Psoas muscle (tissue), 8 donors: Measurements from ENCODE around the gene GPR151. TPM values are rescaled to one million over a fixed set of nuclear protein-coding genes. Genes with fewer than 3 reads are reported as not detected.

Experiments used
- ATAC-seq, 4 donors: fragments of 200-7000 bp; cut with Tn5 transposase; one replicate each; pipeline ENCODE4 v1.9.1; 2020; ENCODE audit warnings: moderate library complexity in 3 of 4, mild to moderate bottlenecking in 2 of 4
- DNase-seq, 2 donors: peaks; one replicate each; pipeline ENCODE4 v3.0.0-alpha.2; 2020
- H3K27ac ChIP-seq: fragments of 200-600 bp; one replicate; pipeline ENCODE4 v1.8.0; 2022
- H3K27me3 ChIP-seq, 3 donors: fragments of 200-600 bp in 1 of 3; one replicate each; pipeline versions ENCODE4 v1.6.1 to v1.8.0; 2013 to 2022; ENCODE audit warnings: low read length in 2 of 3, mild to moderate bottlenecking in 2 of 3, moderate library complexity in 1 of 3; ENCODE audit not compliant: insufficient read depth in 3 of 3
- H3K36me3 ChIP-seq, 2 donors: fragments of 200-600 bp in 1 of 2; one replicate each; pipeline versions ENCODE4 v1.6.1 to v1.8.0; 2013 to 2022; ENCODE audit warnings: low read depth in 1 of 2, mild to moderate bottlenecking in 1 of 2, moderate library complexity in 1 of 2; ENCODE audit not compliant: insufficient read depth in 1 of 2
- H3K4me1 ChIP-seq: fragments of 200-600 bp; one replicate; pipeline ENCODE4 v1.8.0; 2022
- H3K4me3 ChIP-seq: fragments of 200-600 bp; one replicate; pipeline ENCODE4 v1.8.0; 2022; ENCODE audit warnings: mild to moderate bottlenecking
- H3K9me3 ChIP-seq: fragments of 200-600 bp; one replicate; pipeline ENCODE4 v1.8.0; 2022
- CTCF ChIP-seq: fragments of 200-600 bp; IDR thresholded peaks from one replicate; pipeline ENCODE4 v1.8.0; 2022; ENCODE audit warnings: antibody characterized with exemption
- WGBS, 3 donors: extraction: QIAGEN DNeasy Blood & Tissue Kit; methylation state at CpG; one replicate each; pipeline versions ENCODE4 v1.1.6 to v1.1.7; 2013; 5-methylcytosine and 5-hydroxymethylcytosine counted together
- intact Hi-C, 2 donors: fragments of 100-400 bp; cut with DNase I; formaldehyde crosslinking; loops; one replicate each; pipeline versions ENCODE4 v1.11.0 to v1.14.2; 2022
- polyA plus RNA-seq, 3 donors: library from polyadenylated mRNA; stranded (reverse); fragments of 200-250 nt; gene quantifications; one replicate each; pipeline ENCODE4 v1.2.3, GENCODE V29; 2013
- total RNA-seq, 4 donors: library from RNA; stranded (reverse); fragmentation: NEBNext Ultra II Directional in 2 of 4; extraction: Animal tissue kit (Norgen Biotek cat#: 25700) in 2 of 4; gene quantifications; one replicate each; pipeline versions ENCODE4 v1.2.1 to v1.2.4, GENCODE V29; 2021 to 2023
- donor health status: healthy with polysubstance abuse.
- donor health status: DM: no; HTN: no; CAD: no; lungs with moderate emphysema.
- donor health status: Bipolar disorder and iron deficiency.
- donor health status: healthy.
- donor health status: DM: yes; HTN: yes; CAD: no.
- donor health status: DM: no; HTN: no; CAD: no.
- donor health status: DM: no; HTN: no; CAD: no.
- donor health status: DM: yes; HTN: yes; CAD: no.

The GPR151 gene
- total and polyA plus RNA-seq, 7 donors: not detected

- H3K4me1 ChIP-seq: no peaks in the 10 kb centered on the region
- H3K27me3 ChIP-seq: no peaks in the 10 kb centered on the region
- no peaks in the 10 kb centered on the region for H3K9me3 ChIP-seq
- 0% methylated on average over 1 of the region's 1 CpG for WGBS, 3 donors
- H3K27ac ChIP-seq: no peak overlapping the region
- H3K4me3 ChIP-seq: no peak overlapping the region
- ATAC-seq (no peak), DNase-seq (no peak)
- no peak for TF ChIP-seq CTCF
- intact Hi-C loops: loop anchor here (5.0 kb wide), 2 partner anchors 653 to 658 kb away; no protein-coding TSS in a partner anchor
- no peaks in the 10 kb centered on the region for H3K36me3 ChIP-seq
Measured at GRCh38 chr5:146533882-146534281, 17.9 kb upstream of the GPR151 start.

GRCh38 chr5:146533260-146533857 lies 17.4 kb upstream of the GPR151 start:
- peak; percentile 39 to 64 for DNase-seq
- WGBS, 3 donors: 44 to 50% (median 47%) methylated on average over 7 of the region's 7 CpGs
- no peak overlapping the region for H3K4me3 ChIP-seq
- intact Hi-C loops: loop anchor here (5.0 kb wide), 2 partner anchors 654 to 659 kb away; no protein-coding TSS in a partner anchor
- H3K4me1 ChIP-seq: no peaks in the 10 kb centered on the region
- no peaks in the 10 kb centered on the region for H3K9me3 ChIP-seq
- peak; percentile 42 to 73 (median 61) for ATAC-seq
- no peaks in the 10 kb centered on the region for H3K27me3 ChIP-seq
- no peaks in the 10 kb centered on the region for H3K36me3 ChIP-seq
- no peak overlapping the region for H3K27ac ChIP-seq
- TF ChIP-seq CTCF: peak; percentile 62

- Histone ChIP-seq H3K4me3 (no peak overlapping the region), H3K36me3 (no peaks in the 10 kb centered on the region), H3K9me3 (no peaks in the 10 kb centered on the region), H3K27me3 (no peaks in the 10 kb centered on the region), H3K4me1 (no peaks in the 10 kb centered on the region), H3K27ac (no peak overlapping the region)
- DNase-seq: no peak
- TF ChIP-seq CTCF: no peak
- intact Hi-C loops: loop anchor here (5.0 kb wide), 2 partner anchors 657 to 662 kb away; no protein-coding TSS in a partner anchor
- WGBS, 3 donors: 49 to 58% (median 56%) methylated on average over 2 of the region's 2 CpGs
- ATAC-seq: no peak
Measured at GRCh38 chr5:146529984-146530383, 14.0 kb upstream of the GPR151 start.

- ATAC-seq: no peak
- H3K4me3 ChIP-seq: no peak overlapping the region
- DNase-seq: no peak
- WGBS, 3 donors: 53 to 62% (median 55%) methylated on average over 4 of the region's 4 CpGs
- H3K36me3 ChIP-seq: no peaks in the 10 kb centered on the region
- H3K9me3 ChIP-seq: no peaks in the 10 kb centered on the region
- no peaks in the 10 kb centered on the region for H3K27me3 ChIP-seq
- intact Hi-C loops: no loop called here
- TF ChIP-seq CTCF: no peak
- H3K4me1 ChIP-seq: no peaks in the 10 kb centered on the region
- H3K27ac ChIP-seq: no peak overlapping the region
Measured at GRCh38 chr5:146528236-146528635, 12.2 kb upstream of the GPR151 start.

GRCh38 chr5:146527785-146528184 lies 11.8 kb upstream of the GPR151 start:
- H3K27ac ChIP-seq: no peak overlapping the region
- no peak overlapping the region for H3K4me3 ChIP-seq
- no peak for ATAC-seq
- H3K36me3 ChIP-seq: no peaks in the 10 kb centered on the region
- TF ChIP-seq CTCF: no peak
- H3K4me1 ChIP-seq: no peaks in the 10 kb centered on the region
- no peak for DNase-seq
- 72 to 85% (median 80%) methylated on average over 3 of the region's 3 CpGs for WGBS, 3 donors
- intact Hi-C loops: no loop called here
- no peaks in the 10 kb centered on the region for H3K27me3 ChIP-seq
- no peaks in the 10 kb centered on the region for H3K9me3 ChIP-seq
